Measurements from ENCODE around the gene PRM3. TPM values are rescaled to one million over a fixed set of nuclear protein-coding genes. Genes with fewer than 3 reads are reported as not detected.

The PRM3 gene
- total RNA-seq, 3 donors from 2014 or later, result not detected

DNA sequence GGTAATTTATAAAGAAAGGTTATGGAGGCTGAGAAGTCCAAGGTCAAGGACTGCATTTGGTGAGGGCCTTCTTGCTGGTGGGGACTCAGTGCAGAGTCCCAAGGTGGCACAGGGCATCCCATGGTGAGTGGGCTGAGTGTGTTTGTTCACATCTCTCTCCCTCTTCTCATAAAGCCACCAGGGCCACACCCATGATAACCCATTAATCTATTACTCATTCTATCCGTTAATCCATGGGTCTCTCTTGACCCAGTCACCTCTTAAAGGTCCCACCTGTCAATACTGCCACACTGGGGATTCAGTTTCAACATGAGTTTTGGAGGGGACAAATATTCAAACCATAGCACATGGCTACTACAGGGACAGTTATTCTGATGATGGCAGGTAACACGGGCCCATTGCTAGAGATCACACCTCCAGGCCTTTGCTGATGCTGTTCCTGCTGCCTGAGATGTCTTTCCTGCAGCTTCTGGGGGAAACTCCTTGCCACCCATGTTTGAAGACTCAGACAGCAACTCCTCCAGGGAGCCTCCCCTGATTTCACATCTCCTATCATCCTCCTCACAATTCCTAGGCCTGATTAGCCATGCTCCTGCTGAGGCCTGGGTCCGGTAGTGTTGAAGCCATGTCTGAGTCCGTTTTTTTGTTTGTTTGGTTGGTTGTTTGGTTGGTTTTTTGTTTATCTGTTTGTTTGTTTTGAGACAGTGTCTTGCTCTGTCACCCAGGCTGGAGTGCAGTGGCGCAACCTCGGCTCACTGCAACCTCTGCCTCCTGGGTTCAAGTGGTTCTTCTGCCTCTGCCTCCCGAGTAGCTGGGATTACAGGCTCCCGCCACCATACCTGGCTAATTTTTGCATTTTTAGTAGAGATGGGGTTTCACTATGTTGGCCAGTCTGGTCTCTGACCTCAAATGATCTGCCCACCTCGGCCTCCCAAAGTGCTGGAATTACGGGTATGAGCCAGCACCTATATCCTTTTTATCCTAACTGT, 33.5 kb downstream of the PRM3 start:
- Mint-ChIP-seq H3K36me3 (ENCODE audit: insufficient read depth) (no peaks in the 10 kb centered on the region), H3K4me3 (peak overlapping the region; percentile 54), H3K27me3 (ENCODE audit: low read depth) (no peaks in the 10 kb centered on the region), H3K9me3 (no peaks in the 10 kb centered on the region), H3K4me1 (ENCODE audit: low read depth) (peaks cover 26% of the 10 kb centered on the region)
- DNase-seq (no peak), ATAC-seq (no peak)

- Mint-ChIP-seq H3K36me3 (ENCODE audit: insufficient read depth) (no peaks in the 10 kb centered on the region), H3K4me1 (ENCODE audit: low read depth) (peaks cover 38% of the 10 kb centered on the region), H3K9me3 (no peaks in the 10 kb centered on the region), H3K4me3 (no peak overlapping the region), H3K27me3 (ENCODE audit: low read depth) (no peaks in the 10 kb centered on the region)
- ATAC-seq (no peak), DNase-seq (no peak)
Measured at GRCh38 chr16:11238272-11239202, 34.9 kb downstream of the PRM3 start.

GRCh38 chr16:11236461-11237254, 36.8 kb downstream of the PRM3 start:
- H3K4me3 Mint-ChIP-seq, result no peak overlapping the region
- peaks cover 56% of the 10 kb centered on the region for H3K4me1 Mint-ChIP-seq (ENCODE audit: low read depth)
- H3K36me3 Mint-ChIP-seq (ENCODE audit: insufficient read depth), result no peaks in the 10 kb centered on the region
- DNase-seq (no peak), ATAC-seq (no peak)
- H3K9me3 Mint-ChIP-seq, result no peaks in the 10 kb centered on the region
- no peaks in the 10 kb centered on the region for H3K27me3 Mint-ChIP-seq (ENCODE audit: low read depth)

GRCh38 chr16:11235703-11235991, 37.8 kb downstream of the PRM3 start:
- no peak for ATAC-seq
- H3K9me3 Mint-ChIP-seq, result no peaks in the 10 kb centered on the region
- no peaks in the 10 kb centered on the region for H3K27me3 Mint-ChIP-seq (ENCODE audit: low read depth)
- DNase-seq, result no peak
- H3K4me1 Mint-ChIP-seq (ENCODE audit: low read depth), result peaks cover 61% of the 10 kb centered on the region
- H3K36me3 Mint-ChIP-seq (ENCODE audit: insufficient read depth), result no peaks in the 10 kb centered on the region
- H3K4me3 Mint-ChIP-seq, result no peak overlapping the region

- Mint-ChIP-seq H3K9me3 (no peaks in the 10 kb centered on the region), H3K27me3 (ENCODE audit: low read depth) (no peaks in the 10 kb centered on the region), H3K4me3 (peak overlapping the region; percentile 51), H3K4me1 (ENCODE audit: low read depth) (peaks cover 56% of the 10 kb centered on the region), H3K36me3 (ENCODE audit: insufficient read depth) (no peaks in the 10 kb centered on the region)
- ATAC-seq, result no peak
- DNase-seq, result no peak
Measured at GRCh38 chr16:11234884-11235702, 38.3 kb downstream of the PRM3 start.

DNA sequence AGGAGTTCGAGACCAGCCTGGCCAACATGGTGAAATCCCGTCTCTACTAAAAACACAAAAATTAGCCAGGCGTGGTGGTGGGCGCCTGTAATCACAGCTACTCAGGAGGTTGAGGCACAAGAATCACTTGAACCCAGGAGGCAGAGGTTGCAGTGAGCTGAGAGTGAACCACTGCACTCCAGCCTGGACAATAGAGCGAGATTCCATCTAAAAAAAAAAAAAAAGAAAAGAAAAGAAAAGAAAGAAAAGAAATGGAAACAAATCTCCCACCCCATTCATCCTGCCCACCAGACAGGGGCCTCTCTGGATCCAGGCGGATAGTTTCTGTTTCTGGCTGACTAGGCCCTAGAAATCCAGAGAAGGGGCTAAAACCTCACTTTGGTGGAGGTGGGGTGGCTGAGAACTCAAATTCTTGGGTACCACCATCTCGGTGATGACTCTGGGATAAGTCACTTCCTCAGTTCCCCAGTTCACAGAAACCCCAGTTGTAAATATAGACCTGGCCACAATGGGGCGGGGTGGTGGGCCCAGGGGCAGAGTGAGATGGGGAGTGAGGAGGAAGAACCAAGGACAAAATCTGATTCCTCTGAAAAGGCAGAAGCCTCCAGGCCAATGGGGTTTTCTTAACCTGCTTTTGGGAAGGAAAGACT, 39.6 kb downstream of the PRM3 start:
- ATAC-seq (peak; percentile 70 to 73), DNase-seq (peak; percentile 72)
- Mint-ChIP-seq H3K4me3 (peak overlapping the region; percentile 53), H3K4me1 (ENCODE audit: low read depth) (peaks cover 62% of the 10 kb centered on the region), H3K36me3 (ENCODE audit: insufficient read depth) (no peaks in the 10 kb centered on the region), H3K27me3 (ENCODE audit: low read depth) (no peaks in the 10 kb centered on the region), H3K9me3 (no peaks in the 10 kb centered on the region)

DNA sequence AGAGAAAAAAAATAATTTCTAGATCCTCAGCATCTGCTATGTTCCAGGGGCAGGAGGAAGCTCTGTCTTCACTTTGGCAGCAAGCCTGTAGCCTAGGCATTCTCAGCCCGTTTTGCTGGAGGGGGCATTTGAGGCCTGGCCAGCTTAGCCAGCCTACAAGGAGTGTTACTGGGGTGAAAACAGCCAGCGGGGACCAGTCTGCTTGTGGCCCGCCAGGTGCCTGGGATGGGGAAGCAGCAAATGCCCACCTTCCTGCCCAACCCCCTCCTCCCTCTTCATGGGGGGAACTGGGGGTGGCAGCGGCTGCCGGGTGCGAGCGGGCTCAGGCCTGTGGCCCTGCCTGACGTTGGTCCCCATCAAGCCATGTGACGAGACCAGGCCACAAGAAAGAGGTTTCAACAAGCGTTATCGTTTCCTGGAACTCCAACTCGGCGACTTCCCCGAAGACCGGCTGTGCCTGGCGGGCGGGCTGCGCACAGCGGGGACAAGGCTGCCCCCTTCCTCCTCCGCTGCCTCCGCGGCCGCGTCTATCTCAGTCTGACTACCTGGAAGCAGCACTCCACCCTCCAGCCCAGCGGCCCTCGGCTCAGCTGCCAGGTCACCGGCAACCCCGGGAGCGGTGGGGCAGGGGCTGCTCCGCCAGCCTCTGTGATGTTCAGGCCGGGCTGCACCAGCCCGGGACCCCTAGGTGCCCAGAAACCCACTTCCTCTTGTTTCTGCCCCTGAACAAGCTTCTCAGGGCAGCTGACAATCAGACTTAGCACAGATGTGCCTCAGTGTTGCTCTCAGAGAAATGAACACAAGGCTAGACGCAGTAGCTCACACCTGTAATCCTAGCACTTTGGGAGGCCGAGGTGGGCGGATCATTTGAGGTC, 40.3 kb downstream of the PRM3 start:
- H3K4me3 Mint-ChIP-seq, result peak overlapping the region; percentile 53
- ATAC-seq (peak; percentile 83 to 85), DNase-seq (peak; percentile 89)
- no peaks in the 10 kb centered on the region for H3K27me3 Mint-ChIP-seq (ENCODE audit: low read depth)
- no peaks in the 10 kb centered on the region for H3K9me3 Mint-ChIP-seq
- H3K4me1 Mint-ChIP-seq (ENCODE audit: low read depth), result peaks cover 63% of the 10 kb centered on the region
- no peaks in the 10 kb centered on the region for H3K36me3 Mint-ChIP-seq (ENCODE audit: insufficient read depth)

GRCh38 chr16:11232302-11232851, 41.1 kb downstream of the PRM3 start:
- H3K27me3 Mint-ChIP-seq (ENCODE audit: low read depth), result no peaks in the 10 kb centered on the region
- DNase-seq (no peak), ATAC-seq (no peak)
- no peaks in the 10 kb centered on the region for H3K9me3 Mint-ChIP-seq
- H3K36me3 Mint-ChIP-seq (ENCODE audit: insufficient read depth), result no peaks in the 10 kb centered on the region
- H3K4me1 Mint-ChIP-seq (ENCODE audit: low read depth), result peaks cover 65% of the 10 kb centered on the region
- H3K4me3 Mint-ChIP-seq, result peak overlapping the region; percentile 53

DNA sequence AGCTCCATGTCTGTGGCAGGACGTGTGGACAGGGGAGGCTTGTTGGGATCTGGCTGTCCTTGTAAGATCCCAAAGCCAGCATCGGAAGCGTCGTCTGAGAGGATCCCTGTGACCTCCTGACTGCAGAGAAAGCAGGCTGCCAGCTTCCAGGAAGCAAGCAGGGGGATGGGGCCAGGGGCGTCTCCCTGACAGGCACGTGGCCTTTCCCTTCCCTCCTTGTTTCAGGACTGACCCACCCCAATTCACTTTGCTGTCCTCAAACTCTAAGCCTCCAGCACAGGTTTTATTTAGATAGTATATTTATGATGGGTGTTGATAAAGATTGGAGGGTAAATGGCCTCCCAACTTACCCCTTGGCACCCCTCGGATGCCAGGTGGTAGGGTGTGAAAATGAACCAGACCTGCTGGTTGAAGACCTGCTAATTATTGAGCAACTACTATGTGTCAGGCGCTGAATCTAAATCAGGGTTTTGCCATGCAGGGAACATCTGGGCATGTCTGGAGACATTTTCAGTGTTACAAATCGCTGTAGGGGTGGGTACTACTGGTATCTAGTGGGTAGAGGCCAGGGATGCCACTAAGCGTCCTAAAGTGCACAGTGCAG, 42.0 kb downstream of the PRM3 start:
- ATAC-seq (no peak), DNase-seq (no peak)
- no peaks in the 10 kb centered on the region for H3K27me3 Mint-ChIP-seq (ENCODE audit: low read depth)
- peaks cover 68% of the 10 kb centered on the region for H3K4me1 Mint-ChIP-seq (ENCODE audit: low read depth)
- H3K9me3 Mint-ChIP-seq, result no peaks in the 10 kb centered on the region
- peak overlapping the region; percentile 8 for H3K4me3 Mint-ChIP-seq
- no peaks in the 10 kb centered on the region for H3K36me3 Mint-ChIP-seq (ENCODE audit: insufficient read depth)

DNA sequence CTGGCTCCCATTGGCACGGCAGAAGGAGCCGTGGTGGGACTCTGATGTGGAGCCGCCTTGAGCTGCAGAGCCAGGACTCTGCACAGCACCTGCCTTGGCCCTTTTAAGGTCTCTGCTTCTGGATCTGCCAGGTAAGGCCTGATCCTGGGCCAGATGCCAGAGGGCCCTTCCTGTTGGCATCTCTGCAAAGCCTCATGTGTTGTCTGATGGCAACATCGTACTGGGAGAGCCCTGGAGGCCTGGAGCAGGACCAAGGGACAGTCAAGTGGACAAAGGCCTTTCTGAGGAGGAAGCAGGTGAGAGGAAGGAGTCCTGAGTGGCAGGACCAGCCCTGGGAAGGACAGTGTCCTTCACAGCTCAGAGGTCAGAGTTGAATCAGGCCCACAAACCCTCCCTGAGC, 43.5 kb downstream of the PRM3 start:
- ATAC-seq (no peak), DNase-seq (no peak)
- no peaks in the 10 kb centered on the region for H3K27me3 Mint-ChIP-seq (ENCODE audit: low read depth)
- H3K36me3 Mint-ChIP-seq (ENCODE audit: insufficient read depth), result no peaks in the 10 kb centered on the region
- no peaks in the 10 kb centered on the region for H3K9me3 Mint-ChIP-seq
- peaks cover 77% of the 10 kb centered on the region for H3K4me1 Mint-ChIP-seq (ENCODE audit: low read depth)
- no peak overlapping the region for H3K4me3 Mint-ChIP-seq

DNA sequence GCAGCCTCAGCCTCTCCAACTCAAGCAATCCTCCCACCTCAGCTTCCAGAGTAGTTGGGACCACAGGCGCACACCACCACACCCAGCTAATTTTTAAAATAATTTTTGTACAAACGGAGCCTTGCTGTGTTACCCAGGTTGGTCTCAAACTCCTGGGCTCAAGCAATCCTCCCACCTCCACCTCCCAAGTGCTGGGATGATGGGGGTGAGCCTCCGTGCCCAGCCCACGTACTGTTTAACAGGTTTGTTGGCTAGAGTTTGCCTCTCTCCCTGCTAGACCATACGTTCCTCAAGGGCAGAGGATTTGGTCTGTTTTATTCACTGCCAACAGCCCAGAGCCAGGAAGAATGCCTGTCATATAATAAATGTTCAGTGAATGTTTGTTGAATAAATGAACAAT, 44.0 kb downstream of the PRM3 start:
- Mint-ChIP-seq H3K4me3 (no peak overlapping the region), H3K4me1 (ENCODE audit: low read depth) (peaks cover 79% of the 10 kb centered on the region), H3K27me3 (ENCODE audit: low read depth) (no peaks in the 10 kb centered on the region), H3K9me3 (no peaks in the 10 kb centered on the region), H3K36me3 (ENCODE audit: insufficient read depth) (no peaks in the 10 kb centered on the region)
- DNase-seq (no peak), ATAC-seq (no peak)
